HG03558 (cell line): ENCODE results near the gene OR52E1.

Experiments used
- ATAC-seq: cut with Tn5 transposase; IDR thresholded peaks from one replicate; pipeline ENCODE4 v1.9.1; 2021; ENCODE audit warnings: moderate number of reproducible peaks; ENCODE audit not compliant: unreplicated experiment; ENCODE audit errors: extremely low read depth

OR52E1 gene

GRCh38 chr11:5107285-5107684, 37.9 kb downstream of the OR52E1 start:
- ATAC-seq, result no peak

- no peak for ATAC-seq
Observed at GRCh38 chr11:5115339-5115738, 46.0 kb downstream of the OR52E1 start.

GRCh38 chr11:5117588-5117987, 48.2 kb downstream of the OR52E1 start:
- ATAC-seq, result no peak

GRCh38 chr11:5118893-5119292, 49.5 kb downstream of the OR52E1 start:
- no peak for ATAC-seq
